ENCODE data around the gene HOXC9.

Gene HOXC9

GRCh38 chr12:53973236-53974042 is 26.5 kb upstream of the HOXC9 start:
- Histone ChIP-seq H3K36me3 (ENCODE audit: low read length) (no peaks in the 10 kb centered on the region), H3K27ac (ENCODE audit: low read depth, low read length) (no peak overlapping the region), H3K4me3 (ENCODE audit: insufficient read depth, low read length, poor library complexity, severe bottlenecking) (no peak overlapping the region), H4K20me1 (ENCODE audit: low read depth, low read length) (no peaks in the 10 kb centered on the region), H3K9ac (ENCODE audit: low read length) (no peak overlapping the region), H3F3A (ENCODE audit: insufficient read depth) (no peaks in the 10 kb centered on the region), H3K4me2 (ENCODE audit: low read depth, low read length, poor library complexity, severe bottlenecking) (no peak overlapping the region), H3K27me3 (ENCODE audit: low read length) (no peaks in the 10 kb centered on the region), H2AFZ (ENCODE audit: low read depth, low read length, severe bottlenecking) (no peak overlapping the region), H3K9me2 (replicated peaks; ENCODE audit: insufficient read depth, low read length) (no peaks in the 10 kb centered on the region), H3K79me2 (ENCODE audit: insufficient read depth, low read length) (no peaks in the 10 kb centered on the region), H3K9me3 (ENCODE audit: insufficient read depth, low read length) (no peaks in the 10 kb centered on the region)
- TF ChIP-seq CTCF (IDR thresholded peaks at IDR 0.05; ENCODE audit: insufficient read depth, low read length, poor library complexity, severe bottlenecking): no peak
- TF ChIP-seq EZH2phosphoT487 (conservative IDR thresholded peaks at IDR 0.05; ENCODE audit: low read length): no peak

- no peaks in the 10 kb centered on the region for H3K9me3 ChIP-seq (ENCODE audit: insufficient read depth, low read length)
- H4K20me1 ChIP-seq (ENCODE audit: low read depth, low read length): no peaks in the 10 kb centered on the region
- no peak within 1 kb of the TSS for H2AFZ ChIP-seq (ENCODE audit: low read depth, low read length, severe bottlenecking)
- no peak within 1 kb of the TSS for H3K4me2 ChIP-seq (ENCODE audit: low read depth, low read length, poor library complexity, severe bottlenecking)
- no peaks in the 10 kb centered on the region for H3K27me3 ChIP-seq (ENCODE audit: low read length)
- no peaks in the 10 kb centered on the region for H3K36me3 ChIP-seq (ENCODE audit: low read length)
- H3K9ac ChIP-seq (ENCODE audit: low read length): no peak within 1 kb of the TSS
- H3K4me3 ChIP-seq (ENCODE audit: insufficient read depth, low read length, poor library complexity, severe bottlenecking): no peak within 1 kb of the TSS
- no peak for TF ChIP-seq CTCF (IDR thresholded peaks at IDR 0.05; ENCODE audit: insufficient read depth, low read length, poor library complexity, severe bottlenecking)
- no peaks in the 10 kb centered on the region for H3F3A ChIP-seq (ENCODE audit: insufficient read depth)
- no peaks in the 10 kb centered on the region for H3K9me2 ChIP-seq (replicated peaks; ENCODE audit: insufficient read depth, low read length)
- H3K27ac ChIP-seq (ENCODE audit: low read depth, low read length): no peak within 1 kb of the TSS
- H3K79me2 ChIP-seq (ENCODE audit: insufficient read depth, low read length): no peaks in the 10 kb centered on the region
These were observed 25.6 kb upstream of the HOXC9 start, which contains the start of gene HOTAIR for GRCh38 chr12:53974084-53975063. Gene HOTAIR (minus strand): TSS chr12:53974954.

- no peaks in the 10 kb centered on the region for H3K27me3 ChIP-seq (ENCODE audit: low read length)
- TF ChIP-seq CTCF (IDR thresholded peaks at IDR 0.05; ENCODE audit: insufficient read depth, low read length, poor library complexity, severe bottlenecking) (no peak), EZH2phosphoT487 (conservative IDR thresholded peaks at IDR 0.05; ENCODE audit: low read length) (no peak)
- no peak overlapping the region for H2AFZ ChIP-seq (ENCODE audit: low read depth, low read length, severe bottlenecking)
- no peaks in the 10 kb centered on the region for H3K36me3 ChIP-seq (ENCODE audit: low read length)
- H3F3A ChIP-seq (ENCODE audit: insufficient read depth): no peaks in the 10 kb centered on the region
- no peak overlapping the region for H3K4me2 ChIP-seq (ENCODE audit: low read depth, low read length, poor library complexity, severe bottlenecking)
- no peak overlapping the region for H3K4me3 ChIP-seq (ENCODE audit: insufficient read depth, low read length, poor library complexity, severe bottlenecking)
- H3K9me3 ChIP-seq (ENCODE audit: insufficient read depth, low read length): no peaks in the 10 kb centered on the region
- no peaks in the 10 kb centered on the region for H3K9me2 ChIP-seq (replicated peaks; ENCODE audit: insufficient read depth, low read length)
- H3K9ac ChIP-seq (ENCODE audit: low read length): no peak overlapping the region
- no peaks in the 10 kb centered on the region for H3K79me2 ChIP-seq (ENCODE audit: insufficient read depth, low read length)
- no peaks in the 10 kb centered on the region for H4K20me1 ChIP-seq (ENCODE audit: low read depth, low read length)
- no peak overlapping the region for H3K27ac ChIP-seq (ENCODE audit: low read depth, low read length)
These were observed 24.9 kb upstream of the HOXC9 start for GRCh38 chr12:53975064-53975471.
